ENCODE measurements around the gene CYFIP2.
A peak's percentile ranks its signal among the peaks of the same experiment; 100 is the strongest.

The CYFIP2 gene

GRCh38 chr5:157309796-157310195 is 43.9 kb downstream of the CYFIP2 start:
- peak overlapping the region; percentile 84 for H3K27ac Mint-ChIP-seq
- no peak for DNase-seq

GRCh38 chr5:157311595-157311994 is 45.7 kb downstream of the CYFIP2 start:
- no peaks in the 10 kb centered on the region for H3K27me3 Mint-ChIP-seq
- peaks cover 92% of the 10 kb centered on the region for H3K36me3 Mint-ChIP-seq (ENCODE audit: low read depth)
- no peaks in the 10 kb centered on the region for H3K9me3 Mint-ChIP-seq
- no peak for DNase-seq
- H3K4me3 Mint-ChIP-seq, result no peak overlapping the region
- peak overlapping the region; percentile 79 for H3K27ac Mint-ChIP-seq
- peaks cover 50% of the 10 kb centered on the region for H3K4me1 Mint-ChIP-seq (ENCODE audit: low read depth)

More at GRCh38 chr5:157309796-157310195, 43.9 kb downstream of the CYFIP2 start:
- peaks cover 64% of the 10 kb centered on the region for H3K4me1 Mint-ChIP-seq (ENCODE audit: low read depth)
- H3K27me3 Mint-ChIP-seq, result no peaks in the 10 kb centered on the region
- H3K9me3 Mint-ChIP-seq, result no peaks in the 10 kb centered on the region
- H3K4me3 Mint-ChIP-seq, result no peak overlapping the region
- peaks cover 97% of the 10 kb centered on the region for H3K36me3 Mint-ChIP-seq (ENCODE audit: low read depth)

- Mint-ChIP-seq H3K36me3 (ENCODE audit: low read depth) (peaks cover 93% of the 10 kb centered on the region), H3K4me3 (no peak overlapping the region), H3K9me3 (no peaks in the 10 kb centered on the region), H3K27ac (peak overlapping the region; percentile 94), H3K27me3 (no peaks in the 10 kb centered on the region), H3K4me1 (ENCODE audit: low read depth) (peaks cover 42% of the 10 kb centered on the region)
- DNase-seq, result peak; percentile 68
Observed at GRCh38 chr5:157312492-157312891, 46.6 kb downstream of the CYFIP2 start.

GRCh38 chr5:157322581-157322980 is 56.7 kb downstream of the CYFIP2 start:
- no peaks in the 10 kb centered on the region for H3K27me3 Mint-ChIP-seq
- peaks cover 95% of the 10 kb centered on the region for H3K36me3 Mint-ChIP-seq (ENCODE audit: low read depth)
- peaks cover 6% of the 10 kb centered on the region for H3K4me1 Mint-ChIP-seq (ENCODE audit: low read depth)
- H3K27ac Mint-ChIP-seq, result peak overlapping the region; percentile 68
- no peak for DNase-seq
- no peaks in the 10 kb centered on the region for H3K9me3 Mint-ChIP-seq
- no peak overlapping the region for H3K4me3 Mint-ChIP-seq

- peaks cover 95% of the 10 kb centered on the region for H3K36me3 Mint-ChIP-seq (ENCODE audit: low read depth)
- H3K27ac Mint-ChIP-seq, result peak overlapping the region; percentile 68
- H3K4me3 Mint-ChIP-seq, result no peak overlapping the region
- DNase-seq, result no peak
- no peaks in the 10 kb centered on the region for H3K9me3 Mint-ChIP-seq
- H3K4me1 Mint-ChIP-seq (ENCODE audit: low read depth), result peaks cover 13% of the 10 kb centered on the region
- H3K27me3 Mint-ChIP-seq, result no peaks in the 10 kb centered on the region
Observed at GRCh38 chr5:157323107-157323706, 57.3 kb downstream of the CYFIP2 start.

GRCh38 chr5:157324237-157324636 is 58.3 kb downstream of the CYFIP2 start:
- DNase-seq, result no peak

GRCh38 chr5:157326440-157327005 is 60.6 kb downstream of the CYFIP2 start:
- no peaks in the 10 kb centered on the region for H3K27me3 Mint-ChIP-seq
- H3K4me1 Mint-ChIP-seq (ENCODE audit: low read depth), result peaks cover 43% of the 10 kb centered on the region
- DNase-seq, result no peak
- H3K36me3 Mint-ChIP-seq (ENCODE audit: low read depth), result peaks cover 95% of the 10 kb centered on the region
- H3K4me3 Mint-ChIP-seq, result no peak overlapping the region
- no peaks in the 10 kb centered on the region for H3K9me3 Mint-ChIP-seq
- peak overlapping the region; percentile 74 for H3K27ac Mint-ChIP-seq

More at GRCh38 chr5:157324237-157324636, 58.3 kb downstream of the CYFIP2 start:
- peaks cover 95% of the 10 kb centered on the region for H3K36me3 Mint-ChIP-seq (ENCODE audit: low read depth)
- no peak overlapping the region for H3K27ac Mint-ChIP-seq
- no peaks in the 10 kb centered on the region for H3K27me3 Mint-ChIP-seq
- no peak overlapping the region for H3K4me3 Mint-ChIP-seq
- H3K9me3 Mint-ChIP-seq, result no peaks in the 10 kb centered on the region
- H3K4me1 Mint-ChIP-seq (ENCODE audit: low read depth), result peaks cover 23% of the 10 kb centered on the region

GRCh38 chr5:157327771-157328170 is 61.8 kb downstream of the CYFIP2 start:
- Mint-ChIP-seq H3K4me3 (no peak overlapping the region), H3K36me3 (ENCODE audit: low read depth) (peaks cover 95% of the 10 kb centered on the region)

GRCh38 chr5:157328277-157328912 is 62.5 kb downstream of the CYFIP2 start:
- Mint-ChIP-seq H3K36me3 (ENCODE audit: low read depth) (peaks cover 95% of the 10 kb centered on the region), H3K9me3 (no peaks in the 10 kb centered on the region), H3K4me3 (peak overlapping the region; percentile 39), H3K27ac (peak overlapping the region; percentile 88), H3K27me3 (no peaks in the 10 kb centered on the region), H3K4me1 (ENCODE audit: low read depth) (peaks cover 56% of the 10 kb centered on the region)
- peak; percentile 65 for DNase-seq

More at GRCh38 chr5:157327771-157328170, 61.8 kb downstream of the CYFIP2 start:
- Mint-ChIP-seq H3K4me1 (ENCODE audit: low read depth) (peaks cover 52% of the 10 kb centered on the region), H3K27ac (peak overlapping the region; percentile 88), H3K9me3 (no peaks in the 10 kb centered on the region), H3K27me3 (no peaks in the 10 kb centered on the region)
- no peak for DNase-seq

- Mint-ChIP-seq H3K4me1 (ENCODE audit: low read depth) (peaks cover 54% of the 10 kb centered on the region), H3K9me3 (no peaks in the 10 kb centered on the region), H3K36me3 (ENCODE audit: low read depth) (peaks cover 97% of the 10 kb centered on the region), H3K4me3 (no peak overlapping the region), H3K27ac (peak overlapping the region; percentile 92), H3K27me3 (no peaks in the 10 kb centered on the region)
- no peak for DNase-seq
Observed at GRCh38 chr5:157331807-157332206, 65.9 kb downstream of the CYFIP2 start.

GRCh38 chr5:157335534-157336422 is 69.9 kb downstream of the CYFIP2 start:
- no peak overlapping the region for H3K4me3 Mint-ChIP-seq
- H3K36me3 Mint-ChIP-seq (ENCODE audit: low read depth), result peaks cover 100% of the 10 kb centered on the region
- no peaks in the 10 kb centered on the region for H3K27me3 Mint-ChIP-seq
- peak overlapping the region; percentile 70 for H3K27ac Mint-ChIP-seq
- H3K4me1 Mint-ChIP-seq (ENCODE audit: low read depth), result peaks cover 23% of the 10 kb centered on the region
- no peaks in the 10 kb centered on the region for H3K9me3 Mint-ChIP-seq
- DNase-seq, result no peak

- Mint-ChIP-seq H3K36me3 (ENCODE audit: low read depth) (peaks cover 100% of the 10 kb centered on the region), H3K4me1 (ENCODE audit: low read depth) (peaks cover 18% of the 10 kb centered on the region), H3K27ac (peak overlapping the region; percentile 70), H3K4me3 (no peak overlapping the region), H3K9me3 (no peaks in the 10 kb centered on the region), H3K27me3 (no peaks in the 10 kb centered on the region)
- DNase-seq, result no peak
Observed at GRCh38 chr5:157336423-157336744, 70.5 kb downstream of the CYFIP2 start.

- no peak overlapping the region for H3K4me3 Mint-ChIP-seq
- no peak for DNase-seq
- H3K27me3 Mint-ChIP-seq, result no peaks in the 10 kb centered on the region
- H3K4me1 Mint-ChIP-seq (ENCODE audit: low read depth), result peaks cover 30% of the 10 kb centered on the region
- peak overlapping the region; percentile 69 for H3K27ac Mint-ChIP-seq
- H3K36me3 Mint-ChIP-seq (ENCODE audit: low read depth), result peaks cover 100% of the 10 kb centered on the region
- H3K9me3 Mint-ChIP-seq, result no peaks in the 10 kb centered on the region
Observed at GRCh38 chr5:157339409-157339808, 73.5 kb downstream of the CYFIP2 start.

- Mint-ChIP-seq H3K4me1 (ENCODE audit: low read depth) (peaks cover 55% of the 10 kb centered on the region), H3K27ac (peak overlapping the region; percentile 93), H3K27me3 (no peaks in the 10 kb centered on the region), H3K9me3 (no peaks in the 10 kb centered on the region), H3K4me3 (no peak overlapping the region), H3K36me3 (ENCODE audit: low read depth) (peaks cover 100% of the 10 kb centered on the region)
- DNase-seq, result peak; percentile 65
Observed at GRCh38 chr5:157342822-157343402, 77.0 kb downstream of the CYFIP2 start.

Measured in activated T-cell treated with anti-CD3 and anti-CD28 coated beads, Interleukin-2, amount 50 U/mL, for 24 hours (primary cell).